ENCODE data around the gene CCDC86.

- TF ChIP-seq CTCF (IDR thresholded peaks at IDR 0.05; ENCODE audit: borderline replicate concordance, extremely low read depth, low read length, poor library complexity, severe bottlenecking), result no peak
- TF ChIP-seq EZH2 (IDR thresholded peaks at IDR 0.05; ENCODE audit: borderline replicate concordance, low read depth, low read length, severe bottlenecking), result no peak
These were observed 38.9 kb downstream of the CCDC86 start for GRCh38 chr11:60880643-60881282.
